Left colon (tissue), 2 donors: ENCODE data around the gene STRN. TPM values are rescaled to one million over a fixed set of nuclear protein-coding genes. Genes with fewer than 3 reads are reported as not detected.
A peak's percentile ranks its signal among the peaks of the same experiment; 100 is the strongest.
"Not testable (repeated sequence)": the region's sequence is repeated elsewhere in the genome, so short reads cannot be mapped to it uniquely, and the experiment has no call there.

Source experiments
- ATAC-seq: fragments of 200-7000 bp; cut with Tn5 transposase; one replicate; pipeline ENCODE4 v1.9.1; 2020; ENCODE audit warnings: mild to moderate bottlenecking, moderate library complexity
- DNase-seq, 2 donors: peaks; one replicate each; pipeline ENCODE4 v3.0.0-alpha.2; 2020
- intact Hi-C, 2 donors: fragments of 100-400 bp; cut with DNase I in 1 of 2; cut with micrococcal nuclease in 1 of 2; formaldehyde crosslinking; loops; one replicate each; pipeline versions ENCODE4 v1.11.2 to v1.14.0; 2022; cut with DNase I, micrococcal nuclease
- total RNA-seq, 2 donors: library from RNA; stranded (reverse); fragmentation: NEBNext Ultra II Directional; extraction: Animal tissue kit (Norgen Biotek cat#: 25700); gene quantifications; one replicate each; pipeline ENCODE4 v1.2.1, GENCODE V29; 2021
- donor health status: DM: no; HTN: no; CAD: no.
- donor health status: DM: yes; HTN: yes; CAD: no.

Gene STRN
- total RNA-seq, 2 donors from 2014 or later, result 36.8 to 45.8 TPM

- no peak for ATAC-seq
- intact Hi-C loops, result no loop called here
These were observed 104.4 kb downstream of the STRN start for GRCh38 chr2:36861896-36862295.

GRCh38 chr2:36859366-36859792, 107.0 kb downstream of the STRN start:
- DNase-seq (no peak), ATAC-seq (peak; percentile 33)
- intact Hi-C loops, result no loop called here

More at GRCh38 chr2:36861896-36862295, 104.4 kb downstream of the STRN start:
- DNase-seq, result no peak

GRCh38 chr2:36858551-36859365, 107.6 kb downstream of the STRN start:
- ATAC-seq, result peak; percentile 95
- intact Hi-C loops, result no loop called here
- no peak for DNase-seq

- peak; percentile 78 for ATAC-seq
- peak; percentile 13 to 38 for DNase-seq
- intact Hi-C loops, result no loop called here
These were observed 108.6 kb downstream of the STRN start for GRCh38 chr2:36857713-36858112.

- intact Hi-C loops, result no loop called here
- ATAC-seq, result no peak
- no peak for DNase-seq
These were observed 110.9 kb downstream of the STRN start for GRCh38 chr2:36855429-36855828.

- no peak for DNase-seq
- intact Hi-C loops, result no loop called here
- ATAC-seq, result no peak
These were observed 112.1 kb downstream of the STRN start for GRCh38 chr2:36854241-36854640.

- intact Hi-C loops, result no loop called here
- DNase-seq (no peak), ATAC-seq (no peak)
These were observed 117.1 kb downstream of the STRN start for GRCh38 chr2:36849265-36849664.

GRCh38 chr2:36843838-36844237, 122.5 kb downstream of the STRN start:
- no peak for DNase-seq
- ATAC-seq, result no peak
- intact Hi-C loops, result no loop called here

GRCh38 chr2:36839976-36840617, 126.2 kb downstream of the STRN start:
- intact Hi-C loops, result no loop called here
- peak; percentile 90 for ATAC-seq
- no peak for DNase-seq

GRCh38 chr2:36834731-36835524, 131.4 kb downstream of the STRN start:
- DNase-seq, result no peak
- intact Hi-C loops, result no loop called here
- ATAC-seq, result no peak

- ATAC-seq, result no peak
- intact Hi-C loops, result no loop called here
These were observed 132.1 kb downstream of the STRN start for GRCh38 chr2:36834203-36834602.

GRCh38 chr2:36831185-36831584, 135.2 kb downstream of the STRN start:
- no peak for DNase-seq
- intact Hi-C loops, result no loop called here
- peak; percentile 37 for ATAC-seq

More at GRCh38 chr2:36834203-36834602, 132.1 kb downstream of the STRN start:
- DNase-seq, result no peak

- intact Hi-C loops, ATAC-seq, DNase-seq: not testable (repeated sequence)
These were observed 141.7 kb downstream of the STRN start for GRCh38 chr2:36824683-36825082.

GRCh38 chr2:36824273-36824672, 142.1 kb downstream of the STRN start:
- intact Hi-C loops, result no loop called here
- ATAC-seq (no peak), DNase-seq (no peak)

- no peak for ATAC-seq
- intact Hi-C loops, result no loop called here
- no peak for DNase-seq
These were observed 142.5 kb downstream of the STRN start for GRCh38 chr2:36823862-36824261.

- DNase-seq, result peak; percentile 53 to 62
- intact Hi-C loops, result no loop called here
- ATAC-seq, result peak; percentile 89
These were observed 145.3 kb downstream of the STRN start for GRCh38 chr2:36820942-36821605.

GRCh38 chr2:36819095-36819711, 147.1 kb downstream of the STRN start:
- ATAC-seq (peak; percentile 52), DNase-seq (no peak)
- intact Hi-C loops, result no loop called here

- ATAC-seq (no peak), DNase-seq (no peak)
- intact Hi-C loops, result no loop called here
These were observed 147.8 kb downstream of the STRN start for GRCh38 chr2:36818542-36818941.

- DNase-seq (no peak), ATAC-seq (no peak)
- intact Hi-C loops, result no loop called here
These were observed 154.1 kb downstream of the STRN start for GRCh38 chr2:36812196-36812595.
